ENCODE results near the gene ARSA. TPM values are rescaled to one million over a fixed set of nuclear protein-coding genes. Genes with fewer than 3 reads are reported as not detected.

The ARSA gene
- total RNA-seq, 1 experiment from 2014 or later, result 16.4 TPM

DNA sequence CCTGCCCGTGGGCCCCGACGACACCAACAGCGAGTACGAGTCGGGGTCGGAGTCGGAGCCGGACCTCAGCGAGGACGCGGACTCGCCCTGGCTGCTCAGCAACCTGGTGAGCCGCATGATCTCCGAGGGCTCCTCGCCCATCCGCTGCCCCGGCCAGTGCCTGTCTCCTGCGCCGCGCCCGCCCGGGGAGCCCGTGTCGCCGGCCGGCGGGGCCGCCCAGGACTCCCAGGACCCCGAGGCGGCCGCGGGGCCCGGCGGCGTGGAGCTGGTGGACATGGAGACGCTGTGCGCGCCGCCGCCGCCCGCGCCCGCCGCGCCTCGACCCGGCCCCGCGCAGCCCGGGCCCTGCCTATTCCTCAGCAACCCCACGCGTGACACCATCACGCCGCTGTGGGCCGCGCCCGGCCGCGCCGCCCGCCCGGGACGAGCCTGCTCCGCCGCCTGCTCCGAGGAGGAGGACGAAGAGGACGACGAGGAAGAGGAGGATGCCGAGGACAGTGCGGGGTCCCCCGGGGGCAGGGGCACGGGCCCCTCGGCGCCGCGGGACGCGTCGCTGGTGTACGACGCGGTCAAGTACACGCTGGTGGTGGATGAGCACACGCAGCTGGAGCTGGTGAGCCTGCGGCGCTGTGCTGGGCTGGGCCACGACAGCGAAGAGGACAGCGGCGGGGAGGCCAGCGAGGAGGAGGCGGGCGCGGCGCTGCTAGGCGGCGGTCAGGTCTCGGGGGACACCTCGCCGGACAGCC is 23.5 kb downstream of the ARSA start:
- H3K4me1 ChIP-seq (ENCODE audit: control insufficient read depth in 1 of 2, insufficient read depth in 2 of 2, low read length in 2 of 2), result peaks cover 0 to 10% of the 10 kb centered on the region in 2 experiments; a peak in 1 of 4 replicates
- no peak overlapping the region for H3K4me3 ChIP-seq (replicated peaks in 1 of 2; ENCODE audit: low read depth in 1 of 2, low read length in 2 of 2)
- no peak overlapping the region for H3K27ac ChIP-seq (ENCODE audit: low read depth, low read length)
- no peaks in the 10 kb centered on the region for H4K20me1 ChIP-seq (ENCODE audit: insufficient read depth)
- ATAC-seq, result no peak
- DNase-seq (ENCODE audit: low read depth, low spot score), result no peak
- POLR2A ChIA-PET, result no interaction called here
- H3K79me2 ChIP-seq (ENCODE audit: insufficient read depth, low read length), result no peaks in the 10 kb centered on the region
- no peak overlapping the region for H3K9ac ChIP-seq (ENCODE audit: low read length)
- no peak overlapping the region for H2AFZ ChIP-seq (ENCODE audit: low read depth, low read length, poor library complexity, severe bottlenecking)
- intact Hi-C loops (cut with micrococcal nuclease), result no loop called here
- no peaks in the 10 kb centered on the region for H3K27me3 ChIP-seq (ENCODE audit: insufficient read depth, low read length)
- no TSS peak for BruUV-seq (replicated peaks)
- no peaks in the 10 kb centered on the region for H3K9me2 ChIP-seq (ENCODE audit: insufficient read depth)
- RAD21 ChIA-PET (ENCODE audit: low non-redundant PET in 1 of 2, low total read pairs in 2 of 2, uncharacterized antibody in 2 of 2, unreplicated experiment in 2 of 2), result no interaction called here
- TF ChIP-seq CTCF (IDR thresholded peaks at IDR 0.05 in 2 of 3, conservative IDR thresholded peaks at IDR 0.05 in 1 of 3; ENCODE audit: borderline replicate concordance in 1 of 3, insufficient read depth in 1 of 3, low read depth in 2 of 3, low read length in 2 of 3) (no peak), SP1 (IDR thresholded peaks at IDR 0.05; ENCODE audit: low read depth) (no peak), EZH2 (IDR thresholded peaks at IDR 0.05) (no peak), ZFX (IDR thresholded peaks at IDR 0.05) (no peak), EZH2phosphoT487 (IDR thresholded peaks at IDR 0.05; ENCODE audit: borderline replicate concordance) (no peak), POLR2AphosphoS5 (IDR thresholded peaks at IDR 0.05; ENCODE audit: low read depth, low read length) (no peak), ZNF274 (IDR thresholded peaks at IDR 0.05; ENCODE audit: low read depth, low read length) (no peak), REST (IDR thresholded peaks at IDR 0.05; ENCODE audit: low read depth) (no peak), SIN3A (IDR thresholded peaks at IDR 0.05; ENCODE audit: low read depth) (no peak), ELF1 (IDR thresholded peaks at IDR 0.05; ENCODE audit: borderline replicate concordance, low read depth) (no peak), SRF (IDR thresholded peaks at IDR 0.05; ENCODE audit: low read depth) (no peak), YY1 (IDR thresholded peaks at IDR 0.05; ENCODE audit: extremely low read depth, insufficient replicate concordance, low read depth, low read length) (no peak), POLR2A (IDR thresholded peaks at IDR 0.05; ENCODE audit: borderline replicate concordance, extremely low read depth, insufficient read depth, insufficient read length) (no peak), RAD21 (IDR thresholded peaks at IDR 0.05; ENCODE audit: low read depth) (no peak), EGR1 (IDR thresholded peaks at IDR 0.05; ENCODE audit: low read depth) (no peak), TCF7L2 (IDR thresholded peaks at IDR 0.05; ENCODE audit: borderline replicate concordance, extremely low read depth, insufficient read depth, insufficient read length) (no peak), JUND (IDR thresholded peaks at IDR 0.05) (no peak), CEBPB (IDR thresholded peaks at IDR 0.05; ENCODE audit: low read depth) (no peak)
- TF ChIP-seq, protein P1, sequence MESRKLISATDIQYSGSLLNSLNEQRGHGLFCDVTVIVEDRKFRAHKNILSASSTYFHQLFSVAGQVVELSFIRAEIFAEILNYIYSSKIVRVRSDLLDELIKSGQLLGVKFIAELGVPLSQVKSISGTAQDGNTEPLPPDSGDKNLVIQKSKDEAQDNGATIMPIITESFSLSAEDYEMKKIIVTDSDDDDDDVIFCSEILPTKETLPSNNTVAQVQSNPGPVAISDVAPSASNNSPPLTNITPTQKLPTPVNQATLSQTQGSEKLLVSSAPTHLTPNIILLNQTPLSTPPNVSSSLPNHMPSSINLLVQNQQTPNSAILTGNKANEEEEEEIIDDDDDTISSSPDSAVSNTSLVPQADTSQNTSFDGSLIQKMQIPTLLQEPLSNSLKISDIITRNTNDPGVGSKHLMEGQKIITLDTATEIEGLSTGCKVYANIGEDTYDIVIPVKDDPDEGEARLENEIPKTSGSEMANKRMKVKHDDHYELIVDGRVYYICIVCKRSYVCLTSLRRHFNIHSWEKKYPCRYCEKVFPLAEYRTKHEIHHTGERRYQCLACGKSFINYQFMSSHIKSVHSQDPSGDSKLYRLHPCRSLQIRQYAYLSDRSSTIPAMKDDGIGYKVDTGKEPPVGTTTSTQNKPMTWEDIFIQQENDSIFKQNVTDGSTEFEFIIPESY (IDR thresholded peaks at IDR 0.05; ENCODE audit: extremely low read depth, insufficient replicate concordance, low read length), result no peak
- TF ChIP-seq, protein P2, sequence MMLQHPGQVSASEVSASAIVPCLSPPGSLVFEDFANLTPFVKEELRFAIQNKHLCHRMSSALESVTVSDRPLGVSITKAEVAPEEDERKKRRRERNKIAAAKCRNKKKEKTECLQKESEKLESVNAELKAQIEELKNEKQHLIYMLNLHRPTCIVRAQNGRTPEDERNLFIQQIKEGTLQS (IDR thresholded peaks at IDR 0.05), result no peak
- H3K36me3 ChIP-seq (ENCODE audit: control insufficient read depth in 1 of 2, insufficient read depth in 2 of 2, low read length in 2 of 2), result no peaks in the 10 kb centered on the region
- H3K4me2 ChIP-seq (ENCODE audit: low read length), result no peak overlapping the region
- CTCF ChIA-PET, result no interaction called here
- H3K9me3 ChIP-seq (ENCODE audit: control insufficient read depth in 1 of 2, insufficient read depth in 1 of 2, low read depth in 1 of 2, low read length in 2 of 2), result no peaks in the 10 kb centered on the region
